ENCODE results near the gene NR2C2AP.

NR2C2AP gene

DNA sequence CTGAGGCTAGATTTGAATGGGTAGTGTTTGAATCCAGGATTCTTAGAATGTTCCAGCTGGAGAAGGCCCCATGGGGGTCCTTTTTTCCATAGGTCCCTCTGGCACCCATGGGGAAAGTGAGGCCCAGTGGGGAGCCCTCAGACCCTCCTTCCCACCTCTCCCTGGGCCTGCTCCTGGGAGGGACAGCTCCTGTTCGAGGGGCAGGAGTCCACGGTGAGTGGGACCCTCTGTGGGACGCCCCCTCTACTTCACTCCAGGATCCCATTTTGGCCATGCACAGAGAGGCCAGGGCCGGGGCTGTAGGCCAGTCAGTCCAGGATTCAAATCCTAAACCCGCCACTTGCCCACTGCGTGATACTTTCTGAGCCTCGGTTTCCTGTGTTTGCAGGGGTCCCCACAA, 40.7 kb downstream of the NR2C2AP start:
- H3K27ac ChIP-seq (ENCODE audit: low read depth, low read length): no peak overlapping the region
- no peak overlapping the region for H3K4me3 ChIP-seq (ENCODE audit: low read depth, low read length)
- peaks cover 2% of the 10 kb centered on the region for H3K27me3 ChIP-seq (ENCODE audit: control insufficient read depth, insufficient read depth, low read length)
- H3K36me3 ChIP-seq (ENCODE audit: control insufficient read depth, insufficient read depth, low read length): no peaks in the 10 kb centered on the region
- H3K9me3 ChIP-seq (ENCODE audit: control insufficient read depth, insufficient read depth, low read length): no peaks in the 10 kb centered on the region
- H3K4me1 ChIP-seq (ENCODE audit: control insufficient read depth, insufficient read depth, low read length): peaks cover 4% of the 10 kb centered on the region; the same call in 1 of the 2 replicates
- H3K9ac ChIP-seq (ENCODE audit: low read depth, low read length): no peak overlapping the region

GRCh38 chr19:19160461-19161035, 42.7 kb downstream of the NR2C2AP start:
- no peaks in the 10 kb centered on the region for H3K36me3 ChIP-seq (ENCODE audit: control insufficient read depth, insufficient read depth, low read length)
- peaks cover 4% of the 10 kb centered on the region; the same call in 1 of the 2 replicates for H3K4me1 ChIP-seq (ENCODE audit: control insufficient read depth, insufficient read depth, low read length)
- H3K27ac ChIP-seq (ENCODE audit: low read depth, low read length): no peak overlapping the region
- no peak overlapping the region for H3K4me3 ChIP-seq (ENCODE audit: low read depth, low read length)
- no peaks in the 10 kb centered on the region for H3K9me3 ChIP-seq (ENCODE audit: control insufficient read depth, insufficient read depth, low read length)
- H3K9ac ChIP-seq (ENCODE audit: low read depth, low read length): no peak overlapping the region
- H3K27me3 ChIP-seq (ENCODE audit: control insufficient read depth, insufficient read depth, low read length): 0 out of 2 replicates have a peak, but pooled peaks cover 4% of the 10 kb centered on the region

DNA sequence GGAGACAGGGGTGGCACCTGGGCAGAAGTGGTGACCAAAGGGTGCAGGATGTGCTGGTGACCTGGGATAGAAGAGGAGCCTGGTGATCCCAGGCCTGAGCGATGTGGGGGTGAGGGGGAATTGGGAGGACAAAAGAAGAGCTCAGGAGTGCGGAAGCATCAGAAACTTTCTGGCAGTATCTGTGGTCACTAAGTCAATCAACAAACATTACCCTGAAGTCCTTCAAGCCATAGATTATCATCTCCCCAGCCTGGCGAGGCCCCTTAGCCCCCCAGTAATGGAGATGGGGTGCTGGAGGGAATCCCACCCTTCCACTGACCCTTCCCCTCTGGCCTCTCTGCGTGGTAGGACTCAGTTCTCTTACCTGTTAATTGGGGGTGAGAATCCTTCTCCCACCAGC, 43.7 kb downstream of the NR2C2AP start:
- Histone ChIP-seq H3K27me3 (ENCODE audit: control insufficient read depth, insufficient read depth, low read length) (0 out of 2 replicates have a peak, but pooled peaks cover 4% of the 10 kb centered on the region), H3K9ac (ENCODE audit: low read depth, low read length) (no peak overlapping the region), H3K27ac (ENCODE audit: low read depth, low read length) (no peak overlapping the region), H3K4me3 (ENCODE audit: low read depth, low read length) (no peak overlapping the region), H3K4me1 (ENCODE audit: control insufficient read depth, insufficient read depth, low read length) (peaks cover 4% of the 10 kb centered on the region; the same call in 1 of the 2 replicates), H3K36me3 (ENCODE audit: control insufficient read depth, insufficient read depth, low read length) (no peaks in the 10 kb centered on the region), H3K9me3 (ENCODE audit: control insufficient read depth, insufficient read depth, low read length) (no peaks in the 10 kb centered on the region)

- no peaks in the 10 kb centered on the region for H3K9me3 ChIP-seq (ENCODE audit: control insufficient read depth, insufficient read depth, low read length)
- peaks cover 4% of the 10 kb centered on the region; the same call in 1 of the 2 replicates for H3K4me1 ChIP-seq (ENCODE audit: control insufficient read depth, insufficient read depth, low read length)
- H3K4me3 ChIP-seq (ENCODE audit: low read depth, low read length): no peak overlapping the region
- no peaks in the 10 kb centered on the region for H3K36me3 ChIP-seq (ENCODE audit: control insufficient read depth, insufficient read depth, low read length)
- no peak overlapping the region for H3K9ac ChIP-seq (ENCODE audit: low read depth, low read length)
- H3K27me3 ChIP-seq (ENCODE audit: control insufficient read depth, insufficient read depth, low read length): 0 out of 2 replicates have a peak, but pooled peaks cover 4% of the 10 kb centered on the region
- no peak overlapping the region for H3K27ac ChIP-seq (ENCODE audit: low read depth, low read length)
Observed at GRCh38 chr19:19157808-19158207, 45.4 kb downstream of the NR2C2AP start.

DNA sequence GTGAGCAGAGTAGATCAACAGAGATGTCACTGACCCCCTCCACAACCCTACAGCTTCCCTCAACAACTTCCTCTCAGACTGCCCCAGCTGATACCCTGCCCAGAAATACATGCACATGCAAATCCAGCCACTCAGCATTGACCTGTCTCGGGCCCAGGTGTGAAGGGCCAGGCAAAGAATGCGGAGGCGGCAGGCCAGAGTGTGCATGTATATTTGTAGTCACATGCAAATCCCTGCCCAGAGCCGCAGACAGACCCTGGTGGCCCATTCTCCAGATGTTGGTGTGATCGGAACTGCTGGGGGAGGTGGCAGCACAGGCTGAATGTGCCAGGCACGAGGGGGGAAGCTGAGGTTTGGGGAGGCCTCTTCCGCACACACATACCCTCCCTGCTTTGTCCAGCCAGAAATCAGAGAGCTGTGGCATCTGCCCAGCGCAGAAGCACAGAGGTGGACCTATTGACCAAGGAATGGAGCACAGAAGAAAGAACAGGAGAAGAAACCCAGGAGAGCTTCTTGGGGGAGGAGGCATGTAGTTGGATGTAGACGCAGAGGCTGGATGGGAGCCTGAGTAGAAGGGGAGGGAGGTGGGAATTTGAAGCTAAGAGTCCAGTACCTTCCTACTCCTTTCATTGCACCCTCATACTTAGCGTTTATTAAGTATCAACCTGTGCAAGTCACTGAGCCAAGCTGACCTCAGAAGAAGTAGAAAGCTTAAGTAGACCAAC, 47.6 kb downstream of the NR2C2AP start:
- Histone ChIP-seq H3K4me3 (ENCODE audit: low read depth, low read length) (no peak overlapping the region), H3K36me3 (ENCODE audit: control insufficient read depth, insufficient read depth, low read length) (no peaks in the 10 kb centered on the region), H3K4me1 (ENCODE audit: control insufficient read depth, insufficient read depth, low read length) (peaks cover under 1% of the 10 kb centered on the region; the same call in 1 of the 2 replicates), H3K9me3 (ENCODE audit: control insufficient read depth, insufficient read depth, low read length) (no peaks in the 10 kb centered on the region), H3K27me3 (ENCODE audit: control insufficient read depth, insufficient read depth, low read length) (0 out of 2 replicates have a peak, but pooled peaks cover 4% of the 10 kb centered on the region), H3K9ac (ENCODE audit: low read depth, low read length) (no peak overlapping the region), H3K27ac (ENCODE audit: low read depth, low read length) (no peak overlapping the region)

- H3K9ac ChIP-seq (ENCODE audit: low read depth, low read length): no peak overlapping the region
- H3K4me3 ChIP-seq (ENCODE audit: low read depth, low read length): no peak overlapping the region
- no peaks in the 10 kb centered on the region for H3K9me3 ChIP-seq (ENCODE audit: control insufficient read depth, insufficient read depth, low read length)
- no peak overlapping the region for H3K27ac ChIP-seq (ENCODE audit: low read depth, low read length)
- no peaks in the 10 kb centered on the region for H3K4me1 ChIP-seq (ENCODE audit: control insufficient read depth, insufficient read depth, low read length)
- H3K27me3 ChIP-seq (ENCODE audit: control insufficient read depth, insufficient read depth, low read length): 0 out of 2 replicates have a peak, but pooled peaks cover 4% of the 10 kb centered on the region
- H3K36me3 ChIP-seq (ENCODE audit: control insufficient read depth, insufficient read depth, low read length): no peaks in the 10 kb centered on the region
Observed at GRCh38 chr19:19154768-19155494, 48.3 kb downstream of the NR2C2AP start.

DNA sequence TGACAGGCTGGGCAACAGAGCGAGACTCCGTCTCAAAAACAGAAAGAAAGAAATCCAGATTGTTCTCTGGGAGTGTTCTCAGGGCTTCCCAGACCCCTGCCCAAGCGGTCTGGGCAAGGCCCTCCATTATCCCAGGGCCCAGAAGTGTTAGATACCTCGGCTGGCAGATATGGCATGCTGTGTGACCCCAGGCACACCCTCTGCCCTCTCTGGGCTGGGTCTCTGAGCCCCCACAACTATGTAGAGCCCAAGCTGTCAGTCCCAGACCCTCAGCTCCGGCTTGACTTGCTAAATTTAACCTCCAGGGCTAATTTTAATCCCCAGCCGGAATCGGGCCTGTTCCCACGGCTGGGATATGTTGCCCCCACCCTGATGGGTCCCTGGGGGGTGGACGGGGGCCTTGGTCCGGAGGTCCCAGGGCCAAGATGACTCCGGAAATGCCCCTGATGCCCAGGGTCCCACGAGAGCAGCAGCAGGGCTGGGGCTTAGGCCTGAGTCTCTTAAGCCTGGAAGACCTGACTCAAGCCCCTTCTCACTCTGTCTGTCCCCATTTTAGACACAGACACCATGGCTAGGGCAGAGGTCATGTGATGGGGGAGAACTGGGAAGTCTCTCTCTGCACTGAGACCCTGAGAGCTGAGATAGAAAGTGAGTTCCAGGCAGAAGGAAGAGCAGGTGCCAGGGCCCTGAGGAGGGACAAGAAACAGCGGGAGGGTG, 50.4 kb downstream of the NR2C2AP start:
- 0 out of 2 replicates have a peak, but pooled peaks cover 4% of the 10 kb centered on the region for H3K27me3 ChIP-seq (ENCODE audit: control insufficient read depth, insufficient read depth, low read length)
- no peak overlapping the region for H3K27ac ChIP-seq (ENCODE audit: low read depth, low read length)
- no peaks in the 10 kb centered on the region for H3K9me3 ChIP-seq (ENCODE audit: control insufficient read depth, insufficient read depth, low read length)
- no peak overlapping the region for H3K4me3 ChIP-seq (ENCODE audit: low read depth, low read length)
- no peaks in the 10 kb centered on the region for H3K36me3 ChIP-seq (ENCODE audit: control insufficient read depth, insufficient read depth, low read length)
- no peaks in the 10 kb centered on the region for H3K4me1 ChIP-seq (ENCODE audit: control insufficient read depth, insufficient read depth, low read length)
- no peak overlapping the region for H3K9ac ChIP-seq (ENCODE audit: low read depth, low read length)

DNA sequence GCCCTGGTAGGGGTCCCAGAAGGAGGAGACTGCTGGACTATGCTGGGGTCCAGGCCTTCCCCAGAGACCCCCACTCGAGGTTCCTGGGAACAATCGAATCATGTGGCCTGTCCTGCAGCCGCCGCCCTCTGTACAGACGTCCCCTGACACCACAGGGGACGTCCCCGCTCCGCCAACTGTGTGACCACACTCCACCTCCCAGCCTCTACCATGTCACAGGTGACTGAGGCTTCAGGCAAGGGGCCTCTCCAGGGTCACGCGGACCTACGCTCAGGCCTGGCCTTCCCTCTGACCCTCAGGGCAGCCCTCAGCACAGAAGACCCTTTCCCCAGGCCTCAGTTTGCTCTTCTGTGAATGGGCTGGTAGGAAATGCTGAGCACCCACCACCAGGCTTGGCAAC, 51.8 kb downstream of the NR2C2AP start:
- Histone ChIP-seq H3K4me3 (ENCODE audit: low read depth, low read length) (no peak overlapping the region), H3K4me1 (ENCODE audit: control insufficient read depth, insufficient read depth, low read length) (no peaks in the 10 kb centered on the region), H3K9me3 (ENCODE audit: control insufficient read depth, insufficient read depth, low read length) (no peaks in the 10 kb centered on the region), H3K36me3 (ENCODE audit: control insufficient read depth, insufficient read depth, low read length) (no peaks in the 10 kb centered on the region), H3K9ac (ENCODE audit: low read depth, low read length) (no peak overlapping the region), H3K27me3 (ENCODE audit: control insufficient read depth, insufficient read depth, low read length) (no peaks in the 10 kb centered on the region), H3K27ac (ENCODE audit: low read depth, low read length) (no peak overlapping the region)

Data from HUES48 (cell line).